K562 (cell line): ENCODE data around the gene FAM83B.

ENCODE experiments used
- FOXM1 ChIP-seq, 2 experiments: fragments of 450-650 bp in 1 of 2; sonication (generic) in 1 of 2; formaldehyde crosslinking in 1 of 2; IDR thresholded peaks; 2 replicates each; pipeline versions ENCODE4 v1.6.1 to v1.9.0; 2017 to 2022; ENCODE audit warnings: low read depth in 2 of 2, mild to moderate bottlenecking in 2 of 2, missing genetic modification reagents in 1 of 2, moderate library complexity in 1 of 2
- TF ChIP-seq, protein P1 (sequence below): sonication (generic); formaldehyde crosslinking; IDR thresholded peaks from 2 replicates; pipeline ENCODE4 v1.9.0; 2022; ENCODE audit warnings: mild to moderate bottlenecking, missing genetic modification reagents
- TF ChIP-seq, protein P2 (sequence below), 3 experiments: IDR thresholded peaks in 2 of 3; conservative IDR thresholded peaks in 1 of 3; 2 replicates each; pipeline ENCODE4 v1.5.1; 2011 to 2012; ENCODE audit warnings: low read length in 3 of 3, mild to moderate bottlenecking in 3 of 3, control low read depth in 2 of 3, improper control_type of control experiment in 1 of 3, inconsistent platforms in 1 of 3, low read depth in 1 of 3, mixed read lengths in 1 of 3, moderate library complexity in 1 of 3; ENCODE audit not compliant: insufficient read depth in 2 of 3

DNA sequence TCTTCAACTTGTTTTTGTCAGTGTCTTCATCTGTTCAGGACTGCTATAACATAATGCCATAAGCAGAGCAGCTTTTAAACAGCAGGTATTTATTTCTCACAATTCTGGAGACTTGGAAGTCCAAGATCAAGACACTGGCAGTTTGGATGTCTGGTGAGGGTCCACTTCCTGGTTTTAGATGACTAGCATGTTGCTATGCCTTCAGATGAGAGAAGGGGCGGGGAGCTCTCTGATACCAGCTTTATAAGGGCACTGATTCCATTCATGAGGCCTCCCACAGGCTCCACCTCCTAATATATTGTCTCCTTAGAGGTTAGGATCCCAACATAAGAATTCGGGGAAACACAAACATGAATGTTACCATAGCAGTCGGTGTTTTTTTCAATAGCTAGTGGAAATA lies 52.9 kb downstream of the FAM83B start:
- TF ChIP-seq, protein P1, sequence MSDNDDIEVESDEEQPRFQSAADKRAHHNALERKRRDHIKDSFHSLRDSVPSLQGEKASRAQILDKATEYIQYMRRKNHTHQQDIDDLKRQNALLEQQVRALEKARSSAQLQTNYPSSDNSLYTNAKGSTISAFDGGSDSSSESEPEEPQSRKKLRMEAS (CRISPR knock-in tag), result no peak
- TF ChIP-seq, protein P2, sequence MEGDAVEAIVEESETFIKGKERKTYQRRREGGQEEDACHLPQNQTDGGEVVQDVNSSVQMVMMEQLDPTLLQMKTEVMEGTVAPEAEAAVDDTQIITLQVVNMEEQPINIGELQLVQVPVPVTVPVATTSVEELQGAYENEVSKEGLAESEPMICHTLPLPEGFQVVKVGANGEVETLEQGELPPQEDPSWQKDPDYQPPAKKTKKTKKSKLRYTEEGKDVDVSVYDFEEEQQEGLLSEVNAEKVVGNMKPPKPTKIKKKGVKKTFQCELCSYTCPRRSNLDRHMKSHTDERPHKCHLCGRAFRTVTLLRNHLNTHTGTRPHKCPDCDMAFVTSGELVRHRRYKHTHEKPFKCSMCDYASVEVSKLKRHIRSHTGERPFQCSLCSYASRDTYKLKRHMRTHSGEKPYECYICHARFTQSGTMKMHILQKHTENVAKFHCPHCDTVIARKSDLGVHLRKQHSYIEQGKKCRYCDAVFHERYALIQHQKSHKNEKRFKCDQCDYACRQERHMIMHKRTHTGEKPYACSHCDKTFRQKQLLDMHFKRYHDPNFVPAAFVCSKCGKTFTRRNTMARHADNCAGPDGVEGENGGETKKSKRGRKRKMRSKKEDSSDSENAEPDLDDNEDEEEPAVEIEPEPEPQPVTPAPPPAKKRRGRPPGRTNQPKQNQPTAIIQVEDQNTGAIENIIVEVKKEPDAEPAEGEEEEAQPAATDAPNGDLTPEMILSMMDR (IDR thresholded peaks at IDR 0.05 in 2 of 3, conservative IDR thresholded peaks at IDR 0.05 in 1 of 3; ENCODE audit: insufficient read depth in 2 of 3, low read depth in 1 of 3, low read length in 3 of 3), result no peak
- TF ChIP-seq FOXM1 (IDR thresholded peaks at IDR 0.05; ENCODE audit: low read depth) (no peak), FOXM1 (CRISPR knock-in tag; IDR thresholded peaks at IDR 0.05; ENCODE audit: low read depth) (no peak)
